Measurements from ENCODE around the gene MRPL48. TPM values are rescaled to one million over a fixed set of nuclear protein-coding genes. Genes with fewer than 3 reads are reported as not detected.
A peak's percentile ranks its signal among the peaks of the same experiment; 100 is the strongest.

Gene MRPL48
- total RNA-seq: 10 to 100 TPM; 20.3 to 50.6 (median 25.5) TPM
- 10 to 100 TPM; 68.6 to 88.7 TPM for polyA plus RNA-seq
- total RNA-seq: 16.7 reads per million, percentile 46 among the genes with 10 or more reads in this experiment

GRCh38 chr11:73787643-73788558 lies at the start of gene MRPL48:
Gene MRPL48, plus strand, starts transcription at chr11:73787874. Its CDS starts 98 bp downstream, at chr11:73787972.
- no peaks in the 10 kb centered on the region for H3K27me3 Mint-ChIP-seq
- H3K27ac Mint-ChIP-seq: peak within 1 kb of the TSS; percentile 93 to 100 (median 99)
- intact Hi-C loops (cut with micrococcal nuclease): loop anchor here (1.0 to 5.0 kb wide), 7 partner anchors 9 to 804 kb away; partner anchors contain the start of genes C2CD3 (in 2 of the 2), COA4 (in 2 of the 2), PAAF1 (in 2 of the 2) and PPME1 (in 2 of the 2)
- H3K4me3 ChIP-seq (ENCODE audit: low read length): peak within 1 kb of the TSS; percentile 94
- ChIA-PET POLR2A (interaction anchor here (0.8 to 2.9 kb wide), 8 partner anchors 9 to 1063 kb away, joined by 3 to 27 read pairs (median 5); partner anchors contain the start of gene RAB6A), CTCF (interaction anchor here (0.9 kb wide), 1 partner anchor 27 kb away, joined by 3 read pairs; the partner anchor contains the start of gene RAB6A)
- peaks cover 0 to 5% (median 0%) of the 10 kb centered on the region in 5 donors for H3K36me3 Mint-ChIP-seq
- H3K27me3 ChIP-seq (ENCODE audit: control insufficient read depth in 2 of 2, insufficient read depth in 2 of 2, low read length in 2 of 2): no peaks in the 10 kb centered on the region
- DNase-seq (peak; percentile 74 to 90 (median 86)), ATAC-seq (peak; percentile 100)
- peaks cover 0 to 5% (median 0%) of the 10 kb centered on the region in 3 experiments for H3K36me3 ChIP-seq (ENCODE audit: control insufficient read depth in 2 of 3, insufficient read depth in 3 of 3, low read length in 3 of 3)
- peaks cover 7 to 43% (median 30%) of the 10 kb centered on the region in 7 donors for H3K4me1 Mint-ChIP-seq
- peaks cover 0 to 2% (median 0%) of the 10 kb centered on the region in 11 donors for H3K9me3 Mint-ChIP-seq
- peak within 1 kb of the TSS; percentile 81 for H3K27ac ChIP-seq (ENCODE audit: low read depth, low read length)
- peaks cover 10 to 13% of the 10 kb centered on the region in 2 donors for H3K4me1 ChIP-seq (ENCODE audit: control insufficient read depth in 2 of 2, insufficient read depth in 2 of 2, low read length in 2 of 2)
- no peaks in the 10 kb centered on the region for H3K9me3 ChIP-seq (ENCODE audit: control insufficient read depth in 2 of 3, low read length in 3 of 3)
- H3K4me3 Mint-ChIP-seq: peak within 1 kb of the TSS; percentile 92 to 100 (median 98)

GRCh38 chr11:73743045-73743444 lies 44.6 kb upstream of the MRPL48 start:
- H3K36me3 Mint-ChIP-seq: peaks cover 0 to 8% (median 0%) of the 10 kb centered on the region in 5 donors
- no peaks in the 10 kb centered on the region for H3K9me3 ChIP-seq (ENCODE audit: control insufficient read depth in 2 of 3, low read length in 3 of 3)
- H3K4me1 Mint-ChIP-seq: peaks cover 6 to 33% (median 29%) of the 10 kb centered on the region in 7 donors

GRCh38 chr11:73746701-73747100 lies 41.0 kb upstream of the MRPL48 start:
- no peak for ATAC-seq
- DNase-seq: no peak
- intact Hi-C loops (cut with micrococcal nuclease): no loop called here
- H3K27ac ChIP-seq (ENCODE audit: low read depth, low read length): no peak overlapping the region
- no peak overlapping the region for H3K27ac Mint-ChIP-seq
- peaks cover 0 to 9% (median under 1%) of the 10 kb centered on the region in 5 donors for H3K36me3 Mint-ChIP-seq
- H3K4me3 Mint-ChIP-seq: no peak overlapping the region
- H3K4me1 Mint-ChIP-seq: peaks cover 31 to 60% (median 53%) of the 10 kb centered on the region in 7 donors
- no peaks in the 10 kb centered on the region for H3K27me3 Mint-ChIP-seq
- no peak overlapping the region for H3K4me3 ChIP-seq (ENCODE audit: low read length)
- no peaks in the 10 kb centered on the region for H3K36me3 ChIP-seq (ENCODE audit: control insufficient read depth in 2 of 3, insufficient read depth in 3 of 3, low read length in 3 of 3)
- peaks cover 0 to 2% of the 10 kb centered on the region in 2 donors for H3K4me1 ChIP-seq (ENCODE audit: control insufficient read depth in 2 of 2, insufficient read depth in 2 of 2, low read length in 2 of 2)
- ChIA-PET CTCF (interaction anchor here (0.6 kb wide), 2 partner anchors 773 to 1236 kb away, joined by 3 read pairs; no protein-coding TSS in a partner anchor), POLR2A (interaction anchor here (1.0 kb wide), 2 partner anchors 12 to 32 kb away, joined by 3 to 4 read pairs; no protein-coding TSS in a partner anchor)
- no peaks in the 10 kb centered on the region for H3K9me3 Mint-ChIP-seq
- no peaks in the 10 kb centered on the region for H3K27me3 ChIP-seq (ENCODE audit: control insufficient read depth in 2 of 2, insufficient read depth in 2 of 2, low read length in 2 of 2)
- no peaks in the 10 kb centered on the region for H3K9me3 ChIP-seq (ENCODE audit: control insufficient read depth in 2 of 3, low read length in 3 of 3)

More at GRCh38 chr11:73743045-73743444, 44.6 kb upstream of the MRPL48 start:
- ATAC-seq: no peak
- H3K27me3 Mint-ChIP-seq: no peaks in the 10 kb centered on the region
- H3K4me3 Mint-ChIP-seq: no peak overlapping the region
- intact Hi-C loops (cut with micrococcal nuclease): no loop called here
- Histone ChIP-seq H3K36me3 (ENCODE audit: control insufficient read depth in 2 of 3, insufficient read depth in 3 of 3, low read length in 3 of 3) (no peaks in the 10 kb centered on the region), H3K27me3 (ENCODE audit: control insufficient read depth in 2 of 2, insufficient read depth in 2 of 2, low read length in 2 of 2) (no peaks in the 10 kb centered on the region), H3K4me3 (ENCODE audit: low read length) (no peak overlapping the region), H3K27ac (ENCODE audit: low read depth, low read length) (no peak overlapping the region), H3K4me1 (ENCODE audit: control insufficient read depth in 2 of 2, insufficient read depth in 2 of 2, low read length in 2 of 2) (no peaks in the 10 kb centered on the region)
- no peaks in the 10 kb centered on the region for H3K9me3 Mint-ChIP-seq
- POLR2A ChIA-PET: no interaction called here
- DNase-seq: no peak
- peak overlapping the region in 1 of 9 donors; percentile 42 for H3K27ac Mint-ChIP-seq
- CTCF ChIA-PET: no interaction called here

- H3K36me3 Mint-ChIP-seq: peaks cover 0 to 11% (median 5%) of the 10 kb centered on the region in 5 donors
- H3K4me3 Mint-ChIP-seq: no peak overlapping the region
- H3K36me3 ChIP-seq (ENCODE audit: control insufficient read depth in 2 of 3, insufficient read depth in 3 of 3, low read length in 3 of 3): no peaks in the 10 kb centered on the region
- DNase-seq (no peak), ATAC-seq (no peak)
- H3K4me1 ChIP-seq (ENCODE audit: control insufficient read depth in 2 of 2, insufficient read depth in 2 of 2, low read length in 2 of 2): peaks cover 0 to 6% of the 10 kb centered on the region in 2 donors
- no peak overlapping the region for H3K27ac Mint-ChIP-seq
- no peaks in the 10 kb centered on the region for H3K9me3 Mint-ChIP-seq
- POLR2A ChIA-PET: interaction anchor here (0.7 kb wide), 1 partner anchor 31 kb away, joined by 3 read pairs; no protein-coding TSS in a partner anchor
- H3K4me3 ChIP-seq (ENCODE audit: low read length): no peak overlapping the region
- H3K27me3 ChIP-seq (ENCODE audit: control insufficient read depth in 2 of 2, insufficient read depth in 2 of 2, low read length in 2 of 2): no peaks in the 10 kb centered on the region
- CTCF ChIA-PET: interaction anchor here (0.6 kb wide), 1 partner anchor 520 kb away, joined by 3 read pairs; no protein-coding TSS in a partner anchor
- H3K9me3 ChIP-seq (ENCODE audit: control insufficient read depth in 2 of 3, low read length in 3 of 3): no peaks in the 10 kb centered on the region
- no peak overlapping the region for H3K27ac ChIP-seq (ENCODE audit: low read depth, low read length)
- no peaks in the 10 kb centered on the region for H3K27me3 Mint-ChIP-seq
- peaks cover 38 to 68% (median 62%) of the 10 kb centered on the region in 7 donors for H3K4me1 Mint-ChIP-seq
- intact Hi-C loops (cut with micrococcal nuclease): no loop called here
Observed at GRCh38 chr11:73747762-73748161, 39.9 kb upstream of the MRPL48 start.

GRCh38 chr11:73748300-73748699 lies 39.4 kb upstream of the MRPL48 start:
- peaks cover 0 to 10% (median 5%) of the 10 kb centered on the region in 5 donors for H3K36me3 Mint-ChIP-seq
- H3K27ac Mint-ChIP-seq: peak overlapping the region in 1 of 9 donors; percentile 8
- no peaks in the 10 kb centered on the region for H3K9me3 Mint-ChIP-seq
- ChIA-PET POLR2A (interaction anchor here (0.6 to 0.7 kb wide), 2 partner anchors 31 to 606 kb away, joined by 3 read pairs; partner anchors contain the start of gene FCHSD2), CTCF (interaction anchor here (0.6 kb wide), 1 partner anchor 519 kb away, joined by 3 read pairs; no protein-coding TSS in a partner anchor)
- ATAC-seq (no peak), DNase-seq (no peak)
- no peak overlapping the region for H3K4me3 ChIP-seq (ENCODE audit: low read length)
- no peaks in the 10 kb centered on the region for H3K36me3 ChIP-seq (ENCODE audit: control insufficient read depth in 2 of 3, insufficient read depth in 3 of 3, low read length in 3 of 3)
- intact Hi-C loops (cut with micrococcal nuclease): no loop called here
- H3K27me3 Mint-ChIP-seq: no peaks in the 10 kb centered on the region
- peaks cover 0 to 6% of the 10 kb centered on the region in 2 donors for H3K4me1 ChIP-seq (ENCODE audit: control insufficient read depth in 2 of 2, insufficient read depth in 2 of 2, low read length in 2 of 2)
- no peaks in the 10 kb centered on the region for H3K9me3 ChIP-seq (ENCODE audit: control insufficient read depth in 2 of 3, low read length in 3 of 3)
- H3K27ac ChIP-seq (ENCODE audit: low read depth, low read length): no peak overlapping the region
- H3K27me3 ChIP-seq (ENCODE audit: control insufficient read depth in 2 of 2, insufficient read depth in 2 of 2, low read length in 2 of 2): no peaks in the 10 kb centered on the region
- H3K4me1 Mint-ChIP-seq: peaks cover 36 to 66% (median 58%) of the 10 kb centered on the region in 7 donors
- H3K4me3 Mint-ChIP-seq: no peak overlapping the region

- no peak for ATAC-seq
- Mint-ChIP-seq H3K36me3 (peaks cover 0 to 11% (median 8%) of the 10 kb centered on the region in 5 donors), H3K9me3 (no peaks in the 10 kb centered on the region), H3K27me3 (no peaks in the 10 kb centered on the region), H3K4me1 (peaks cover 35 to 67% (median 59%) of the 10 kb centered on the region in 7 donors), H3K4me3 (peak overlapping the region in 1 of 10 donors; percentile 30), H3K27ac (peak overlapping the region in 1 of 9 donors; percentile 49)
- H3K27me3 ChIP-seq (ENCODE audit: control insufficient read depth in 2 of 2, insufficient read depth in 2 of 2, low read length in 2 of 2): no peaks in the 10 kb centered on the region
- H3K9me3 ChIP-seq (ENCODE audit: control insufficient read depth in 2 of 3, low read length in 3 of 3): no peaks in the 10 kb centered on the region
- no peak overlapping the region for H3K27ac ChIP-seq (ENCODE audit: low read depth, low read length)
- H3K4me3 ChIP-seq (ENCODE audit: low read length): no peak overlapping the region
- intact Hi-C loops (cut with micrococcal nuclease): no loop called here
- H3K36me3 ChIP-seq (ENCODE audit: control insufficient read depth in 2 of 3, insufficient read depth in 3 of 3, low read length in 3 of 3): no peaks in the 10 kb centered on the region
- H3K4me1 ChIP-seq (ENCODE audit: control insufficient read depth in 2 of 2, insufficient read depth in 2 of 2, low read length in 2 of 2): peaks cover 0 to 6% of the 10 kb centered on the region in 2 donors
- POLR2A ChIA-PET: interaction anchor here (0.6 kb wide), 1 partner anchor 49 kb away, joined by 3 read pairs; no protein-coding TSS in a partner anchor
- no peak for DNase-seq
- CTCF ChIA-PET: no interaction called here
Observed at GRCh38 chr11:73749118-73749517, 38.6 kb upstream of the MRPL48 start.

Data from naive thymus-derived CD4-positive, alpha-beta T cell (primary cell).